Peyer's patch (tissue), 4 donors: Measurements from ENCODE around the gene OCIAD2. TPM values are rescaled to one million over a fixed set of nuclear protein-coding genes. Genes with fewer than 3 reads are reported as not detected.

ENCODE experiments used
- DNase-seq, 3 donors: peaks; one replicate each; pipeline ENCODE4 v3.0.0-alpha.2; 2017 to 2019
- H3K27ac ChIP-seq, 4 donors: fragments of 200-600 bp; sonication (generic); one replicate each; pipeline ENCODE4 v1.5.1; 2016 to 2019
- H3K27me3 ChIP-seq, 2 donors: fragments of 200-600 bp; sonication (generic); one replicate each; pipeline ENCODE4 v1.5.1; 2019
- H3K36me3 ChIP-seq, 3 donors: fragments of 200-600 bp; sonication (generic); one replicate each; pipeline ENCODE4 v1.5.1; 2016 to 2019
- H3K4me1 ChIP-seq, 4 donors: fragments of 200-600 bp; sonication (generic); one replicate each; pipeline ENCODE4 v1.5.1; 2016 to 2019
- H3K4me3 ChIP-seq, 4 donors: fragments of 200-600 bp; sonication (generic); 1 replicate in 3 of 4; 2 replicates in 1 of 4; pipeline ENCODE4 v1.5.1; 2016 to 2019; ENCODE audit warnings: mild to moderate bottlenecking in 1 of 4
- H3K9me3 ChIP-seq, 4 donors: fragments of 200-600 bp; sonication (generic); one replicate each; pipeline ENCODE4 v1.5.1; 2016 to 2019; ENCODE audit warnings: mild to moderate bottlenecking in 1 of 4
- CTCF ChIP-seq, 6 experiments: fragments of 450-650 bp in 4 of 6; fragments of 200-600 bp in 2 of 6; sonication (generic) in 1 of 6; IDR thresholded peaks; one replicate each; pipeline ENCODE4 v1.5.1; 2017 to 2019; ENCODE audit warnings: antibody characterized with exemption in 6 of 6, mild to moderate bottlenecking in 3 of 6, moderate library complexity in 1 of 6
- POLR2A ChIP-seq, 2 donors: fragments of 450-650 bp; IDR thresholded peaks; one replicate each; pipeline ENCODE4 v1.5.1; 2017; ENCODE audit warnings: antibody characterized with exemption in 2 of 2, mild to moderate bottlenecking in 2 of 2, moderate library complexity in 2 of 2
- total RNA-seq, 4 donors: library from RNA; depleted of rRNA; stranded (reverse); fragments of >200 nt; gene quantifications; one replicate each; pipeline ENCODE4 v1.1.0, GENCODE V29; 2016

The OCIAD2 gene
- total RNA-seq, 4 donors from 2014 or later, result 53.4 to 107 (median 65.7) TPM

GRCh38 chr4:48907706-48908477, 1.3 kb upstream of the OCIAD2 start:
- H3K9me3 ChIP-seq, result no peaks in the 10 kb centered on the region
- no peak overlapping the region for H3K27ac ChIP-seq
- no peak overlapping the region for H3K4me3 ChIP-seq
- H3K36me3 ChIP-seq, result peaks cover 0 to 16% (median 0%) of the 10 kb centered on the region in 3 donors
- peaks cover 0 to 16% (median 2%) of the 10 kb centered on the region in 4 donors for H3K4me1 ChIP-seq
- no peak for DNase-seq
- no peak for TF ChIP-seq CTCF (IDR thresholded peaks at IDR 0.05)
- no peak for TF ChIP-seq POLR2A (IDR thresholded peaks at IDR 0.05)
- no peaks in the 10 kb centered on the region for H3K27me3 ChIP-seq

- H3K4me3 ChIP-seq, result peak overlapping the region; percentile 84 to 95 (median 88)
- no peaks in the 10 kb centered on the region for H3K9me3 ChIP-seq
- H3K27ac ChIP-seq, result peak overlapping the region; percentile 77 to 84 (median 80)
- DNase-seq, result peak in 2 of 3 donors; percentile 65 to 67
- peaks cover 0 to 35% (median 0%) of the 10 kb centered on the region in 3 donors for H3K36me3 ChIP-seq
- H3K4me1 ChIP-seq, result peaks cover 0 to 16% (median 2%) of the 10 kb centered on the region in 4 donors
- TF ChIP-seq POLR2A (IDR thresholded peaks at IDR 0.05) (no peak), CTCF (IDR thresholded peaks at IDR 0.05) (peak in 3 of 6 experiments; percentile 37 to 53 (median 39))
- H3K27me3 ChIP-seq, result no peaks in the 10 kb centered on the region
Observed at GRCh38 chr4:48905363-48906015, 1.1 kb downstream of the OCIAD2 start.

GRCh38 chr4:48904541-48905142, 1.9 kb downstream of the OCIAD2 start:
- Histone ChIP-seq H3K4me1 (peaks cover 0 to 16% (median 2%) of the 10 kb centered on the region in 4 donors), H3K4me3 (peak overlapping the region in 1 of 4 donors; percentile 95), H3K27ac (no peak overlapping the region), H3K27me3 (no peaks in the 10 kb centered on the region), H3K36me3 (peaks cover 0 to 39% (median 0%) of the 10 kb centered on the region in 3 donors), H3K9me3 (no peaks in the 10 kb centered on the region)
- no peak for TF ChIP-seq POLR2A (IDR thresholded peaks at IDR 0.05)
- no peak for TF ChIP-seq CTCF (IDR thresholded peaks at IDR 0.05)
- DNase-seq, result no peak

GRCh38 chr4:48904101-48904500, 2.5 kb downstream of the OCIAD2 start:
- Histone ChIP-seq H3K27me3 (no peaks in the 10 kb centered on the region), H3K4me3 (no peak overlapping the region), H3K4me1 (peaks cover 0 to 16% (median 2%) of the 10 kb centered on the region in 4 donors), H3K36me3 (peaks cover 0 to 44% (median 0%) of the 10 kb centered on the region in 3 donors), H3K27ac (no peak overlapping the region), H3K9me3 (no peaks in the 10 kb centered on the region)
- no peak for DNase-seq
- TF ChIP-seq CTCF (IDR thresholded peaks at IDR 0.05) (no peak), POLR2A (IDR thresholded peaks at IDR 0.05) (no peak)

GRCh38 chr4:48902266-48902665, 4.3 kb downstream of the OCIAD2 start:
- Histone ChIP-seq H3K9me3 (no peaks in the 10 kb centered on the region), H3K4me3 (no peak overlapping the region), H3K27ac (no peak overlapping the region), H3K36me3 (peaks cover 0 to 52% (median 0%) of the 10 kb centered on the region in 3 donors), H3K27me3 (no peaks in the 10 kb centered on the region), H3K4me1 (peaks cover 0 to 16% (median 2%) of the 10 kb centered on the region in 4 donors)
- peak in 1 of 3 donors; percentile 62 for DNase-seq
- TF ChIP-seq POLR2A (IDR thresholded peaks at IDR 0.05) (no peak), CTCF (IDR thresholded peaks at IDR 0.05) (no peak)
